Dendritic cell treated with granulocyte-macrophage colony-stimulating factor and Interleukin-4, amounts not matched to agents 40 ng/mL and 50 ng/mL, for 4 days (primary cell): Measurements from ENCODE around the gene SLC25A42.

Experiments used
- H3K27ac Mint-ChIP-seq: one replicate; pipeline ENCODE4 v1.8.0; 2022; ENCODE audit warnings: mild to moderate bottlenecking, mixed read lengths
- H3K27me3 Mint-ChIP-seq: one replicate; pipeline ENCODE4 v1.8.0; 2022; ENCODE audit warnings: mild to moderate bottlenecking, mixed read lengths
- H3K36me3 Mint-ChIP-seq: one replicate; pipeline ENCODE4 v1.8.0; 2022; ENCODE audit warnings: low read depth, mixed read lengths
- H3K4me1 Mint-ChIP-seq: one replicate; pipeline ENCODE4 v1.8.0; 2022; ENCODE audit warnings: low read depth, mixed read lengths
- H3K4me3 Mint-ChIP-seq: one replicate; pipeline ENCODE4 v1.8.0; 2022; ENCODE audit warnings: mild to moderate bottlenecking, moderate library complexity, mixed read lengths
- H3K9me3 Mint-ChIP-seq: one replicate; pipeline ENCODE4 v1.8.0; 2022; ENCODE audit warnings: mixed read lengths
- intact Hi-C: fragments of 100-400 bp; cut with micrococcal nuclease; formaldehyde crosslinking; loops from one replicate; pipeline ENCODE4 v1.15.0; 2022

The SLC25A42 gene

GRCh38 chr19:19111136-19111835 lies 47.5 kb downstream of the SLC25A42 start:
- no peak overlapping the region for H3K27ac Mint-ChIP-seq
- intact Hi-C loops: no loop called here
- H3K27me3 Mint-ChIP-seq: peaks cover 16% of the 10 kb centered on the region
- no peaks in the 10 kb centered on the region for H3K9me3 Mint-ChIP-seq
- no peaks in the 10 kb centered on the region for H3K4me1 Mint-ChIP-seq
- H3K36me3 Mint-ChIP-seq: no peaks in the 10 kb centered on the region
- no peak overlapping the region for H3K4me3 Mint-ChIP-seq

GRCh38 chr19:19111967-19112580 lies 48.3 kb downstream of the SLC25A42 start:
- H3K4me1 Mint-ChIP-seq: no peaks in the 10 kb centered on the region
- H3K27me3 Mint-ChIP-seq: peaks cover 16% of the 10 kb centered on the region
- intact Hi-C loops: no loop called here
- H3K9me3 Mint-ChIP-seq: no peaks in the 10 kb centered on the region
- H3K27ac Mint-ChIP-seq: no peak overlapping the region
- H3K4me3 Mint-ChIP-seq: no peak overlapping the region
- no peaks in the 10 kb centered on the region for H3K36me3 Mint-ChIP-seq

DNA sequence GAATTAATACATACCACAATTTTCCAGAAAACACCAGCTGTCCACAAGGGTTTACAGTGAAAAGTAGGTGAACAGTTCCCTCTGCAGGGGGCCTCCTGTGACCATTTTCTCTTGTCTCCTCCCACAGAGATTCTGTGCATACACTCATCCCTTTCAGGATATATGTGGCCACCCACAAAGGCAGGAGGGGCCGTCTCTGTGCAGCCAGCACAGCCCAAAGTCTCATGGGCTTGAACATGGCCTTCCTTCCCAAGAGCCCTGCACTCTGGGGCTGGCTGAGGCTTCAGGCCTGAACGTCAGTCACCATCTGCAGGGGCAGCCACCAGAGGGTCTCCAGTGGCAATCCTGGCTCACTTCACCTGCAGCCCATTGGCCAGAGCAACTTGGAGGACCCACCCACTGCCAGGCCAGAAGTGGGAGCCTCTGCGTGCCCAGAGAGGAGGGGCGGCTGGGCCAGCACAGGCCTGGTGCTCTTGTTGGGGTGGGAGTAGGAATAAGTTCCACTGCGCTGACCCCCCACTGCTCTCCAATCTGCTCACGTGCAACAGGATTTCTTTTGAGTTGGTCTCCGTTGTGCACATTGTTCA lies 49.3 kb downstream of the SLC25A42 start:
- no peak overlapping the region for H3K4me3 Mint-ChIP-seq
- no peak overlapping the region for H3K27ac Mint-ChIP-seq
- H3K36me3 Mint-ChIP-seq: no peaks in the 10 kb centered on the region
- H3K4me1 Mint-ChIP-seq: no peaks in the 10 kb centered on the region
- intact Hi-C loops: no loop called here
- peaks cover 16% of the 10 kb centered on the region for H3K27me3 Mint-ChIP-seq
- no peaks in the 10 kb centered on the region for H3K9me3 Mint-ChIP-seq

DNA sequence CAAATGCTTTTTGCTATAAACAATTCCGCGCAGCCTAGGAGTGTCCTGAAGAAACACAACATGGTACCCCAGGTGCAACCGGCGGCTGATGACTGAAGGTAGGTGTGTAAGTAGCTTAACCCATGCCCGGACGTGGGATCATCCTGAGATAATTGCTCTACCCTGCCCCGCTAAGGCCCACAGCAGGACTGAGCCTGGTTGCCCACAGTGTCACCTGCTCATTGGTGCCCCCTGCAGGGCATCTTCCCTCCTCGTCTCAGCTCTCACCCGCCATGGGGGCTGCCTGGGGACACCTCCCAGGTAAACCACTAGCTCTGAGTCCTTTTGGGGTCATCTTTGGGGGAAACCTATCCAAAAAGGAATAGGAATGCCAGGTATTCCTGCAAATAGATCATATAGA lies 52.2 kb downstream of the SLC25A42 start:
- no peak overlapping the region for H3K4me3 Mint-ChIP-seq
- H3K9me3 Mint-ChIP-seq: no peaks in the 10 kb centered on the region
- peaks cover 26% of the 10 kb centered on the region for H3K36me3 Mint-ChIP-seq
- intact Hi-C loops: no loop called here
- H3K27ac Mint-ChIP-seq: no peak overlapping the region
- peaks cover 4% of the 10 kb centered on the region for H3K27me3 Mint-ChIP-seq
- no peaks in the 10 kb centered on the region for H3K4me1 Mint-ChIP-seq

GRCh38 chr19:19119325-19120237 lies 55.8 kb downstream of the SLC25A42 start:
- no peaks in the 10 kb centered on the region for H3K27me3 Mint-ChIP-seq
- intact Hi-C loops: no loop called here
- peaks cover 13% of the 10 kb centered on the region for H3K4me1 Mint-ChIP-seq
- H3K36me3 Mint-ChIP-seq: peaks cover 47% of the 10 kb centered on the region
- peaks cover 15% of the 10 kb centered on the region for H3K9me3 Mint-ChIP-seq
- H3K27ac Mint-ChIP-seq: no peak overlapping the region
- H3K4me3 Mint-ChIP-seq: no peak overlapping the region

- H3K9me3 Mint-ChIP-seq: peaks cover 15% of the 10 kb centered on the region
- no peak overlapping the region for H3K27ac Mint-ChIP-seq
- no peaks in the 10 kb centered on the region for H3K27me3 Mint-ChIP-seq
- intact Hi-C loops: no loop called here
- H3K36me3 Mint-ChIP-seq: peaks cover 47% of the 10 kb centered on the region
- H3K4me3 Mint-ChIP-seq: no peak overlapping the region
- H3K4me1 Mint-ChIP-seq: peaks cover 13% of the 10 kb centered on the region
Observed at GRCh38 chr19:19120308-19121231, 56.8 kb downstream of the SLC25A42 start.

GRCh38 chr19:19121371-19121770 lies 57.6 kb downstream of the SLC25A42 start:
- no peak overlapping the region for H3K4me3 Mint-ChIP-seq
- peaks cover 15% of the 10 kb centered on the region for H3K9me3 Mint-ChIP-seq
- peaks cover 13% of the 10 kb centered on the region for H3K4me1 Mint-ChIP-seq
- no peaks in the 10 kb centered on the region for H3K27me3 Mint-ChIP-seq
- no peak overlapping the region for H3K27ac Mint-ChIP-seq
- H3K36me3 Mint-ChIP-seq: peaks cover 47% of the 10 kb centered on the region
- intact Hi-C loops: no loop called here

DNA sequence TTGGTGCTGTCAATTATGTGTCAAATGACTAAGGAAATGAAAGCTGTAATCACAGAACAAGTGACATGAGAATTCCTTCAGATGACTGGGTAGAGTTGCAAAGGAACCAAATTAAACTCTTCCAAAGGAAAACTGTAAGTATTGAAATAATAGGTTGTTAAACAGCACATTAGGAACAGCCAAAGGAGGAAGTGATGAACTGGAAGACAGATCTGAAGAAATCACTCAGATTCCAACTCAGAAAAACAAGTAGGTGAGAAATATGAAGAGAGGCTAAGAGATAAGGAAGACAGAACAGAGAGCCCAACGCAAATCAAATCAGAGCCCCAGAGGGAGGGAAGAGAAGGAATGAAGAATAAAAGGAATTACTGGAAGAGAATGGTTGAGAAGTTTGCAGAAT lies 59.1 kb downstream of the SLC25A42 start:
- Mint-ChIP-seq H3K27me3 (no peaks in the 10 kb centered on the region), H3K4me3 (no peak overlapping the region), H3K4me1 (peaks cover 16% of the 10 kb centered on the region), H3K27ac (peak overlapping the region; percentile 15), H3K9me3 (peaks cover 15% of the 10 kb centered on the region), H3K36me3 (peaks cover 47% of the 10 kb centered on the region)
- intact Hi-C loops: no loop called here

DNA sequence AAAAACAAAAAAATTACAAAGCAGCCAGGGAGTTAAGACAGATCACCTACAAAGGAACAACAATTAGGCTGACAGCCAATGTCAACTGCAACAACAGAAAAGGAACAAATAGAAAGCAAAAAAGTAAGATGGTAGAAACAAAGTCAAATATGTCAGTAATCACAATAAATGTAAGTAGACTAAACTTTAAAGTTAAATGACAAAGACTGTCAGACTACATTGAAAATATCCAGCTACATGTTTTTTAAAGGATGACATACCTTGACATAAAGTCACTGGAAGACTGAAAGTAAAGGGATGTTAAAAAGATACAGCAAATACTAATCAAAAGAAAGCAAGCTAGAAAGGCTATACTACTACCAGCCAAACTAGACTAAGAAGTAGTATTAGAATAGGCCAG lies 59.6 kb downstream of the SLC25A42 start:
- Mint-ChIP-seq H3K27ac (peak overlapping the region; percentile 15), H3K27me3 (no peaks in the 10 kb centered on the region), H3K9me3 (peaks cover 15% of the 10 kb centered on the region), H3K4me3 (no peak overlapping the region), H3K36me3 (peaks cover 47% of the 10 kb centered on the region), H3K4me1 (peaks cover 19% of the 10 kb centered on the region)
- intact Hi-C loops: no loop called here

GRCh38 chr19:19126102-19126501 lies 62.3 kb downstream of the SLC25A42 start:
- Mint-ChIP-seq H3K27ac (no peak overlapping the region), H3K4me1 (peaks cover 19% of the 10 kb centered on the region), H3K27me3 (no peaks in the 10 kb centered on the region), H3K4me3 (no peak overlapping the region), H3K36me3 (peaks cover 20% of the 10 kb centered on the region), H3K9me3 (peaks cover 15% of the 10 kb centered on the region)
- intact Hi-C loops: no loop called here

GRCh38 chr19:19131989-19132388 lies 68.2 kb downstream of the SLC25A42 start:
- intact Hi-C loops: no loop called here
- Mint-ChIP-seq H3K27me3 (peaks cover 1% of the 10 kb centered on the region), H3K27ac (no peak overlapping the region), H3K4me3 (no peak overlapping the region), H3K4me1 (peaks cover 20% of the 10 kb centered on the region), H3K9me3 (peaks cover 12% of the 10 kb centered on the region), H3K36me3 (peaks cover 17% of the 10 kb centered on the region)

DNA sequence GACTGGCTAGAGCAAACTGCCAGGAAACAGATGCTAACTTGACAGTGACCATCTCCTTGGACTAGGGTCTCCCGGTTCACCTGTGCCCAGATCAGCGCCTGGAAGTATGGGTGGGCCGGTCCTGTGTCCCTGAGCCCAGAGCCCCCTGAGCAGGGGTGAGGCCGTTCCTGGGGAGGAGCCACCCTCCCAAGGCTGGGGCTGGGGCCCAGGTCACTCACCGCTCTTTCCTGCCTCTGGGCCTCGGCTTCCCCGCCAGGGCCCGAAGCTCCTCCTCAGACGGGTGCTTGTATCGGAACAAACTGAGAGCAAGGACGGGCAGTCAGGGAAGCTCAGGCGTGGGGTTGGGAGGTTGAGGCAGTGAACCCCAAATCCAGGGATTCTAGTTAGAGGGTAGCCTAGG lies 69.1 kb downstream of the SLC25A42 start:
- peaks cover 7% of the 10 kb centered on the region for H3K27me3 Mint-ChIP-seq
- intact Hi-C loops: no loop called here
- peaks cover 27% of the 10 kb centered on the region for H3K4me1 Mint-ChIP-seq
- peaks cover 12% of the 10 kb centered on the region for H3K9me3 Mint-ChIP-seq
- H3K27ac Mint-ChIP-seq: no peak overlapping the region
- H3K4me3 Mint-ChIP-seq: no peak overlapping the region
- H3K36me3 Mint-ChIP-seq: peaks cover 19% of the 10 kb centered on the region

- Mint-ChIP-seq H3K27me3 (peaks cover 9% of the 10 kb centered on the region), H3K9me3 (peaks cover 12% of the 10 kb centered on the region), H3K4me3 (no peak overlapping the region), H3K36me3 (peaks cover 25% of the 10 kb centered on the region), H3K4me1 (peaks cover 32% of the 10 kb centered on the region), H3K27ac (no peak overlapping the region)
- intact Hi-C loops: no loop called here
Observed at GRCh38 chr19:19133985-19134384, 70.2 kb downstream of the SLC25A42 start.
